ENCODE data around the gene RTTN.

RTTN gene

DNA sequence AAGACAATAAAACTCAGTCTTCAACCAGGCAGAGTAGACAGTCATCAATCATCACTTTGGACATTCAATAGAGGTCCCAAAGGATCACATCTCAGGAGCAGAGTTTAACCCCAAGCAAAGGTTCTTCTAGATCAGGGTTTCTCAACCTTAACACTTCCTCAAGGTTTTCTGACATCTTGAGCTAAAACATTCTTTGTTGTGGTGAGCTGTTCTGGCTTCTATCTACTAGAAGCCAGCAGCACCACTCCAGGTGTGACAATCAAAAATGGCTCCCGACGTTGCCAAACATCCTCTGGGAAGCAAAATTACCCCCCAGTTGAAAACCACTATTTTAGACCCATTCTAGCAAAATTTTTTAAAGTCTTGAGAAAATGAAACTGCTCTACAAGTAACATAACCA lies 22.0 kb downstream of the RTTN start:
- peaks cover 62% of the 10 kb centered on the region for H3K36me3 ChIP-seq
- H3K4me3 ChIP-seq: no peak overlapping the region
- H3K27ac ChIP-seq: no peak overlapping the region

DNA sequence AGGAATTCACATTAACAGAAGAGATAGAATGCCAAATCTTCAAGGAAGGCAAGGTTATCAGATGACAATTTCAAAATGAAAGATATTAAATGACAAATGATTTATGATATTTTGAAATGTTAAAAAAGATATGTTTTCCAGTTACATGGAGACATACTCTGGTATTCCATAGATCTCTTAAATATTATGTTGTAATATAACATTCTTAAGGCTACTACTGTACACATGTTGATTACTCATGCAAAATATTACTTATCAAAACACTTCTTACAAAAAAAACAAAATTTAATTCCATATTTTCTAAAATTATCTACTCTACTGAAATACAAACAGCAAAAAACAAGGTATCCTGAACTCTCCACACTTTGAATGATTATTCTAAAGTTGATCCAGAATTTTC lies 22.9 kb downstream of the RTTN start:
- no peak overlapping the region for H3K4me3 ChIP-seq
- no peaks in the 10 kb centered on the region for H3K27me3 ChIP-seq
- H4K20me1 ChIP-seq: no peaks in the 10 kb centered on the region
- no peak for TF ChIP-seq Cebpa-rat (IDR thresholded peaks at IDR 0.05)
- peaks cover 62% of the 10 kb centered on the region for H3K36me3 ChIP-seq
- no peak overlapping the region for H3K27ac ChIP-seq
- H3K4me2 ChIP-seq: no peak overlapping the region
- no peaks in the 10 kb centered on the region for H3K9me3 ChIP-seq
- no peak overlapping the region for H3K9ac ChIP-seq
- H3K4me1 ChIP-seq: peaks cover 8% of the 10 kb centered on the region; the same call in 1 of the 2 replicates

More for the DNA sequence above, 22.0 kb downstream of the RTTN start:
- H3K9ac ChIP-seq: no peak overlapping the region
- H3K9me3 ChIP-seq: no peaks in the 10 kb centered on the region
- no peak overlapping the region for H3K4me2 ChIP-seq
- no peak for TF ChIP-seq Cebpa-rat (IDR thresholded peaks at IDR 0.05)
- H3K4me1 ChIP-seq: peaks cover 8% of the 10 kb centered on the region; the same call in 1 of the 2 replicates
- H4K20me1 ChIP-seq: no peaks in the 10 kb centered on the region
- no peaks in the 10 kb centered on the region for H3K27me3 ChIP-seq

DNA sequence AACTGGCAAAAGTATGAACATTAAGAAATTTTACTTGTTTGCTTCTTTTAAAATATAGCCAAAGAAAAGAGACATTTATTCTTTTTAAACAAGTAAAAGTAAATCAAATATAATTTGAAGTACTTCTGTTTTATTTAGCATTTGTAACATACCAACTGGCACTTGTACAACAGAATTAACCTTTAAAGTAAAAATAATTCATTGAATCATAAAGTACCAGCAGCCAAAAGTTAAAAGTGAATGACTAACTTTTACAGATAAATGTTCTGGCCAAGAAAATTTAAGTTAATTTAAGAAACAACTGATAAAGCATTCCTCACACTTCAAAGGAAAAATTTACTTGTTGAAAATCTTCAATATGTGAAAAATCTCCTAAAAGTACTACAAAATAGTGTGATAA lies 23.8 kb downstream of the RTTN start:
- no peak for TF ChIP-seq Cebpa-rat (IDR thresholded peaks at IDR 0.05)
- no peaks in the 10 kb centered on the region for H3K9me3 ChIP-seq
- H3K27me3 ChIP-seq: no peaks in the 10 kb centered on the region
- H3K4me3 ChIP-seq: no peak overlapping the region
- H3K36me3 ChIP-seq: peaks cover 58% of the 10 kb centered on the region
- H3K4me1 ChIP-seq: peaks cover 8% of the 10 kb centered on the region; the same call in 1 of the 2 replicates
- no peaks in the 10 kb centered on the region for H4K20me1 ChIP-seq
- no peak overlapping the region for H3K4me2 ChIP-seq
- H3K9ac ChIP-seq: no peak overlapping the region
- no peak overlapping the region for H3K27ac ChIP-seq

DNA sequence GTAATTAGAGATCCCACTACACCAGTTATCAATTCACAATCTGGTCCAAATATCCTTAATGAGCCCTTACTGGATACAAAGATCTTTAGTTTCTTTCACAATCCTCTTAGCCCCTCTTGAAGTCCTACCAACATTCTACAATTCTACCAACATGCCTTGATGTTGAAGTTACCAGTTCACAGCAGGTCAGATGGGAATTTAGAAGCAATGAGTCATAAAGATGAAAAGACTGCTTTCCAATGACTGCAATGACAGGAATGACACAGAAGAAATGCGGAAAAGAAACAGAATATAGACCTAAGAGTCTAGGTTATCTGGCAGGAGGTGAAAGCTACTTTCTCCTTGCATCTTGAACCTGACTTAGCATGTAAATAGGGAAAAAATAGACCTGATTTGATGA lies 24.5 kb downstream of the RTTN start:
- Histone ChIP-seq H4K20me1 (no peaks in the 10 kb centered on the region), H3K9me3 (no peaks in the 10 kb centered on the region), H3K27ac (no peak overlapping the region), H3K4me1 (peaks cover 8% of the 10 kb centered on the region; the same call in 1 of the 2 replicates), H3K27me3 (no peaks in the 10 kb centered on the region), H3K36me3 (peaks cover 55% of the 10 kb centered on the region), H3K4me2 (no peak overlapping the region), H3K9ac (no peak overlapping the region), H3K4me3 (no peak overlapping the region)
- TF ChIP-seq Cebpa-rat (IDR thresholded peaks at IDR 0.05): no peak

DNA sequence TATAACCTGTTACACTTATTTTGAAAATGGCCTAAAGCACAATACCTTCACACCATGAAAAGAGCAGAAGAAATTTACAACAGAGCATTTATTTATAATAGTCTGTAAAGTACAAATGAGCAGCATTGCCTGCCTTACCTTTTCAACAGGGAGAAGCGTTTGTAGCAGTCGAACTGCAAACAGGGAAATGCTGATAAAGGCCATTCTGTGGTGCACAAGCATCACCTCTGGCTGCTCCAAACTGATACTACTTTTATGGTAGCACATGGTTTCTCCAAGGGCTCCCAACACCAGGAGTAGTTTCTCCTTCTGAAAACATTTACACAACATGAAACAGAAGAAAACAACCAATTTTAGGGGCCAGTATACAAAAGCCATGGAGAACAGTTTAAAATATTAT lies 28.9 kb downstream of the RTTN start:
- no peak for TF ChIP-seq Cebpa-rat (IDR thresholded peaks at IDR 0.05)
- Histone ChIP-seq H3K27me3 (no peaks in the 10 kb centered on the region), H3K4me2 (no peak overlapping the region), H3K9ac (no peak overlapping the region), H3K4me3 (no peak overlapping the region), H3K36me3 (peaks cover 48% of the 10 kb centered on the region), H3K27ac (no peak overlapping the region), H3K4me1 (no peaks in the 10 kb centered on the region), H3K9me3 (no peaks in the 10 kb centered on the region), H4K20me1 (no peaks in the 10 kb centered on the region)

DNA sequence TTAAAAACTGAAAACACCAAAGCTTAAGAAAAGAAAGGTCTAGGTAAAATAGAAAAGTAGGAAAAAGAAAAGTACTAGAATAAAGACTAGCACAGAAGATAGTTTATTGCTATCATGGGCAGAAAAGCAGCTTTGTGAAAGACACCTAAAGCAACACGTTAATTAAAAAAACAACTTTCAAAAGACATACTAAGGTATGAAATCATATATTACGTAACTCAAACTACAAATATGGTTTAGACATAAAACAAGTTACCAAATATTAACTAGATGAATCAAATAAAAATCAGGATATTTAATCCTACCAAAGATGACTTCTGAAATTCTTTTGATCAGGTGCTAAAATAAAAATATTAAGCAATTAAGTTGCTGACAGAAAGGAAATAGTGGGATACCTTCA lies 30.3 kb downstream of the RTTN start:
- Histone ChIP-seq H4K20me1 (no peaks in the 10 kb centered on the region), H3K27me3 (no peaks in the 10 kb centered on the region), H3K4me2 (no peak overlapping the region), H3K9me3 (no peaks in the 10 kb centered on the region), H3K27ac (no peak overlapping the region), H3K4me1 (no peaks in the 10 kb centered on the region), H3K36me3 (peaks cover 50% of the 10 kb centered on the region), H3K4me3 (no peak overlapping the region), H3K9ac (no peak overlapping the region)
- no peak for TF ChIP-seq Cebpa-rat (IDR thresholded peaks at IDR 0.05)

DNA sequence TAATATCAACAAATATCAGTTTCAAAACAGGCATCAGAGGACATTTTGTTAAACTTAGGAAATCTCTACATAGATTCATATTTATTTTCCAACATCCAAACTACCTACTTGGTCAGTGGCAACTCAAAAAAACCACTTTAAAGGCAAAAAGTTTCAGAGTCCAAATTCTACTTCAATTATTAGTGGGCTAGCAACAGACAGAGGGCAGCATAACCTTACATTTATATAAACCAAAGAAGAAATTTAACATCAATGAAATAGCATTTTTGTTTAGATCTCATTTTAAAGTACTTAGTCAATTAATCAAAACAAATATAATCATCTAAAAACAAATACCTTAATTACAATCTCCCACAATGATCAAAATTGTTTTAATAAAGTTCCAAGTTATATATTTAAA lies 33.3 kb downstream of the RTTN start:
- H4K20me1 ChIP-seq: no peaks in the 10 kb centered on the region
- no peaks in the 10 kb centered on the region for H3K27me3 ChIP-seq
- peaks cover 43% of the 10 kb centered on the region for H3K36me3 ChIP-seq
- H3K27ac ChIP-seq: no peak overlapping the region
- no peak overlapping the region for H3K9ac ChIP-seq
- H3K4me1 ChIP-seq: no peaks in the 10 kb centered on the region
- H3K4me3 ChIP-seq: no peak overlapping the region
- H3K9me3 ChIP-seq: no peaks in the 10 kb centered on the region
- no peak for TF ChIP-seq Cebpa-rat (IDR thresholded peaks at IDR 0.05)
- H3K4me2 ChIP-seq: no peak overlapping the region

DNA sequence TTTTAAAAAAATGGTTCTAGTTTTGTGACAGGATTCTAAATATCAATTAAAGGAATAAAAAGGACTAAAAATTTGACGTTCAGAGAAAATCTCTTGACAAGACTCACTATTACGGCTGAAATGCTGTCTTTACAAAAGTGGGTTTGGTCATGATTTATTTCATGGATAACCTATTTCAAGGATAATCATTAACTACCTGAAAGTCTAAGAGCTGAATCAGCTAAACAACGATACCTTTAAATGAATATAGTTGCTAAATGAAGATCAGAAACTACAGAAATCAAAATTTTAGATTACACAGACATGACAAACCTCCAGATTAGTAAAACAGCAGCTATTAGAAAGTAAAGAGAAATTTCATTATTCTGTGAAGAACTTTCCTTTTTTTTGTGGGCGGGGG lies 35.7 kb downstream of the RTTN start:
- Histone ChIP-seq H3K9ac (no peak overlapping the region), H4K20me1 (no peaks in the 10 kb centered on the region), H3K4me2 (no peak overlapping the region), H3K4me1 (no peaks in the 10 kb centered on the region), H3K27ac (no peak overlapping the region), H3K27me3 (no peaks in the 10 kb centered on the region), H3K4me3 (no peak overlapping the region), H3K36me3 (peaks cover 42% of the 10 kb centered on the region), H3K9me3 (no peaks in the 10 kb centered on the region)
- TF ChIP-seq Cebpa-rat (IDR thresholded peaks at IDR 0.05): no peak

DNA sequence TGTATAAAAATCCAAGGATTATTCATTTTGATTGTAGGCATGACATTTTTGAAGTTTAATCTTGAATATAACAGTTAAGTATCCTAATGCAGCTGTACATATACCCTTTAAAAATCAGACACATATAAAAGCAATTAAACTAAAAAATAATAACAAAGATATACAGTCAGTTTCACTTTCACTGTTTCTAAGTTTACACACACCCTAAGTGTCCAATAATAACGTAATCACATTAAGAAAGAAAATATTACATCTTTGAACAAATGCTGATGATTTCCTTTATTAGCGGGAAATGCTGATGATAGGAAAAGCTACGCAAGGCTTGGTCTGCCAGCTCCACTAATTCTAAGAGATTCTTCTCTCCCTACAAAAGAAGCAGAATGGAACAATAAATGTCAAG lies 38.8 kb downstream of the RTTN start:
- H3K9ac ChIP-seq: no peak overlapping the region
- H3K36me3 ChIP-seq: peaks cover 63% of the 10 kb centered on the region
- no peak for TF ChIP-seq Cebpa-rat (IDR thresholded peaks at IDR 0.05)
- no peaks in the 10 kb centered on the region for H3K4me1 ChIP-seq
- H4K20me1 ChIP-seq: no peaks in the 10 kb centered on the region
- H3K9me3 ChIP-seq: peaks cover 16% of the 10 kb centered on the region
- no peak overlapping the region for H3K27ac ChIP-seq
- no peak overlapping the region for H3K4me2 ChIP-seq
- H3K4me3 ChIP-seq: no peak overlapping the region
- H3K27me3 ChIP-seq: no peaks in the 10 kb centered on the region

DNA sequence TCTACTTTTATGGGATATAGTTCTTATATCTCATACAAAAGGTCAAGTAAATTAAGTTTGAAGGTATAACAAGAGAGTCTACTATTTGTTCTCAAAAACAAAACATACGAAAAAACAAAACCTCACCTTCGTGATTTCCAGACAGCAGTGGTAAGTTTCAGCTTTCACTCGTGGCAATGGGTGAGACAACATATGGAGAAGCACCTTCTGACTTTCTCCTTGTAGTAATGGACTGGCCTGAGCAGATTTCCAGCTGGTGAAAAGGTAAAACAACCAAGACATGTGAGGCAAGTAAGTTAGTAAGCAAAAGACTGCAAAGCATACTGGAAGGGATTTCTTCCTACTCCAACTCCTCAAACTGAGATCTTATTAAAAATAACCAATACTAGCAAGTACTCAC lies 39.6 kb downstream of the RTTN start:
- H3K4me3 ChIP-seq: no peak overlapping the region
- H3K4me1 ChIP-seq: no peaks in the 10 kb centered on the region
- peaks cover 18% of the 10 kb centered on the region for H3K9me3 ChIP-seq
- H3K36me3 ChIP-seq: peaks cover 65% of the 10 kb centered on the region
- no peak overlapping the region for H3K27ac ChIP-seq
- no peak overlapping the region for H3K4me2 ChIP-seq
- H3K9ac ChIP-seq: no peak overlapping the region
- TF ChIP-seq Cebpa-rat (IDR thresholded peaks at IDR 0.05): no peak
- H3K27me3 ChIP-seq: no peaks in the 10 kb centered on the region
- no peaks in the 10 kb centered on the region for H4K20me1 ChIP-seq

DNA sequence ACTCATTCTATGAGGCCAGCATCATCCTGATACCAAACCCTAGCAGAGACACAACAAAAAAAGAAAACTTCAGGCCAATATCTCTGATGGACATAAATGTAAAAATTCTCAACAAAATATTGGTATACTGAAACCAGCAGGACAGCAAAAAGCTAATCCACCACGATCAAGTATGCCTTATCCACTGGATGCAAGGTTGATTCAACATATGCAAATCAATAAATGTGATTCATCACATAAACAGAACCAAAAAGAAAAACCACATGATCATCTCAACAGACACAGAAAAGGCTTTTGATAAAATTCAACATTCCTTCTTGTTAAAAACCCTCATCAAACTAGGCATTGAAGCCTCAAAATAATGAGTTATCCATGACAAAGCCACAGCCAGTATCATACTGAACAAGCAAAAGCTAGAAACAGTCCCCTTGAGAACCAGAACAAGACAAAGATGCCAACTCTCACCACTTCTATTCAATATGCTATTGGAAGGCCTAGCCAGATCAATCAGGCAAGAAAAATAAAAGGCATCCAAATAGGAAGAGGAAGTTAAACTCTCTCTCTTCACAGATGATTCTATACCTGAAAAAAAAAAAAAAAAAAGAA lies 45.3 kb downstream of the RTTN start:
- TF ChIP-seq Cebpa-rat (IDR thresholded peaks at IDR 0.05): no peak
- Histone ChIP-seq H3K4me3 (no peak overlapping the region), H3K4me2 (no peak overlapping the region), H3K36me3 (peaks cover 91% of the 10 kb centered on the region), H3K9me3 (peaks cover 18% of the 10 kb centered on the region), H3K4me1 (no peaks in the 10 kb centered on the region), H3K9ac (no peak overlapping the region), H3K27ac (no peak overlapping the region), H4K20me1 (no peaks in the 10 kb centered on the region), H3K27me3 (no peaks in the 10 kb centered on the region)

All from BLaER1 (cell line).